Calu3 (cell line): ENCODE measurements around the gene CCDC170. TPM values are rescaled to one million over a fixed set of nuclear protein-coding genes. Genes with fewer than 3 reads are reported as not detected.
A peak's percentile ranks its signal among the peaks of the same experiment; 100 is the strongest.

Source experiments
- BruUV-seq: library from RNA; stranded (reverse); fragments of 400-500 nt; replicated peaks from 2 replicates; lab custom pipeline; 2021; lab: Mats Ljungman, UMichigan
- CTCF ChIA-PET: fragments of 300-600 bp; sonication (Branson Sonifier 250); formaldehyde crosslinking; loops from one replicate; lab custom pipeline; 2022; ENCODE audit warnings: antibody characterized with exemption; lab: Charles Lee
- DNase-seq: peaks from one replicate; pipeline ENCODE4 v3.0.0; 2022
- H3K27ac Mint-ChIP-seq: one replicate; pipeline ENCODE4 v1.8.0; 2022; ENCODE audit warnings: mixed read lengths; ENCODE audit not compliant: unreplicated experiment
- H3K27me3 Mint-ChIP-seq: one replicate; pipeline ENCODE4 v1.8.0; 2022; ENCODE audit warnings: mixed read lengths; ENCODE audit not compliant: unreplicated experiment
- H3K36me3 Mint-ChIP-seq: one replicate; pipeline ENCODE4 v1.8.0; 2022; ENCODE audit warnings: mild to moderate bottlenecking, moderate library complexity, mixed read lengths; ENCODE audit not compliant: insufficient read depth, unreplicated experiment
- H3K4me1 Mint-ChIP-seq: one replicate; pipeline ENCODE4 v1.8.0; 2022; ENCODE audit warnings: mild to moderate bottlenecking, low read depth, mixed read lengths; ENCODE audit not compliant: unreplicated experiment
- H3K4me3 Mint-ChIP-seq: one replicate; pipeline ENCODE4 v1.8.0; 2022; ENCODE audit warnings: mild to moderate bottlenecking, low read depth, moderate library complexity, mixed read lengths; ENCODE audit not compliant: unreplicated experiment
- H3K9me3 Mint-ChIP-seq: one replicate; pipeline ENCODE4 v1.8.0; 2022; ENCODE audit warnings: low read depth, mixed read lengths; ENCODE audit not compliant: unreplicated experiment
- intact Hi-C: fragments of 100-400 bp; cut with micrococcal nuclease; formaldehyde crosslinking; loops from one replicate; pipeline ENCODE4 v1.10.0; 2022; ENCODE audit not compliant: unreplicated experiment
- total RNA-seq: library from RNA; stranded (reverse); gene quantifications from 2 replicates; pipeline ENCODE4 v1.2.3, GENCODE V29; 2022
- TF ChIP-seq, protein P1 (sequence below): fragments of 200-600 bp; IDR thresholded peaks from one replicate; pipeline ENCODE4 v1.8.0; 2022; ENCODE audit warnings: antibody characterized with exemption; ENCODE audit not compliant: unreplicated experiment

CCDC170 gene
- total RNA-seq, 1 experiment from 2014 or later: 0.26 TPM

DNA sequence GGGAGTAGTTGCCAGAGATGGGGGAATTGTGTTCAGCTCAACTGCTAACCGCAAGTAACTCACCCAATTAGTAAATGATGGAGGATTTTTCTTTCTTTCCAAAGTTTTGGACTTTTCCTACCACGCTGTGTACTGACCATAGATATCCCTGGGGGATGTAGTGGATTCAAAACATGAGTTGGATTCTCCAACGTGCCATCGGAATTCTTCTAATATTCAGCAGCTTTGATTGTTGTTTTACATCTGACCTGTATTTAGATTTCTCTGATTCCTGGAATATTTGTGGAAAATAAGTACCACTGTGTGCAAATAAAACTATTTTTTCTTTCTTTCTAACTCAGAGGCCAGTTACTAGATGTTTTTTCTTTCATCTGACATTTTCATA lies 1.1 kb downstream of the CCDC170 start:
- peaks cover 12% of the 10 kb centered on the region for H3K4me1 Mint-ChIP-seq

DNA sequence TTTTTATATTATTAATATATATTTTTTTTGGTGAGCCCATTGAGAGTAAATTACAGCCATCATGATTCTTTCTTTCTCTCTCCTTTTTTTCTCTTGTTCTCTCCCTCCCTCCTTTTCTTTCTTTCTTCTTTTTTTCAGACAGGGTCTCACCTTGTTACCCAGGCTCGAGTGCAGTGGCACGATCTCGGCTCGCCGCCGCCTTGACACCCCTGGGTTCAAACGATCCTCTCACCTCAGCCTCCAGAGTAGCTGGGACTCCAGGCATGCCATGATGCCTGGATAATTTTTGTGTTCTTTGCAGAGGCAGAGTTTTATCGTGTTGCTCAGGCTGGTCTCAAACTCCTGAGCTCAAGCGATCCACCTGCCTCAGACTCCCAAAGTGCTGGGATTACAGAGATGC lies 1.6 kb downstream of the CCDC170 start:
- no peak for DNase-seq
- intact Hi-C loops: no loop called here
- TF ChIP-seq, protein P1, sequence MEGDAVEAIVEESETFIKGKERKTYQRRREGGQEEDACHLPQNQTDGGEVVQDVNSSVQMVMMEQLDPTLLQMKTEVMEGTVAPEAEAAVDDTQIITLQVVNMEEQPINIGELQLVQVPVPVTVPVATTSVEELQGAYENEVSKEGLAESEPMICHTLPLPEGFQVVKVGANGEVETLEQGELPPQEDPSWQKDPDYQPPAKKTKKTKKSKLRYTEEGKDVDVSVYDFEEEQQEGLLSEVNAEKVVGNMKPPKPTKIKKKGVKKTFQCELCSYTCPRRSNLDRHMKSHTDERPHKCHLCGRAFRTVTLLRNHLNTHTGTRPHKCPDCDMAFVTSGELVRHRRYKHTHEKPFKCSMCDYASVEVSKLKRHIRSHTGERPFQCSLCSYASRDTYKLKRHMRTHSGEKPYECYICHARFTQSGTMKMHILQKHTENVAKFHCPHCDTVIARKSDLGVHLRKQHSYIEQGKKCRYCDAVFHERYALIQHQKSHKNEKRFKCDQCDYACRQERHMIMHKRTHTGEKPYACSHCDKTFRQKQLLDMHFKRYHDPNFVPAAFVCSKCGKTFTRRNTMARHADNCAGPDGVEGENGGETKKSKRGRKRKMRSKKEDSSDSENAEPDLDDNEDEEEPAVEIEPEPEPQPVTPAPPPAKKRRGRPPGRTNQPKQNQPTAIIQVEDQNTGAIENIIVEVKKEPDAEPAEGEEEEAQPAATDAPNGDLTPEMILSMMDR: no peak
- H3K9me3 Mint-ChIP-seq: no peaks in the 10 kb centered on the region
- H3K27ac Mint-ChIP-seq: no peak overlapping the region
- H3K4me1 Mint-ChIP-seq: peaks cover 12% of the 10 kb centered on the region
- no TSS peak for BruUV-seq
- no peaks in the 10 kb centered on the region for H3K27me3 Mint-ChIP-seq
- CTCF ChIA-PET: no interaction called here
- H3K4me3 Mint-ChIP-seq: peak overlapping the region; percentile 77
- H3K36me3 Mint-ChIP-seq: peaks cover 12% of the 10 kb centered on the region

More for the DNA sequence above, 1.1 kb downstream of the CCDC170 start:
- H3K27ac Mint-ChIP-seq: no peak overlapping the region
- no peak for DNase-seq
- intact Hi-C loops: no loop called here
- H3K27me3 Mint-ChIP-seq: no peaks in the 10 kb centered on the region
- H3K4me3 Mint-ChIP-seq: peak overlapping the region; percentile 77
- peaks cover 12% of the 10 kb centered on the region for H3K36me3 Mint-ChIP-seq
- BruUV-seq: no TSS peak
- CTCF ChIA-PET: no interaction called here
- TF ChIP-seq, protein P1: no peak
- no peaks in the 10 kb centered on the region for H3K9me3 Mint-ChIP-seq

DNA sequence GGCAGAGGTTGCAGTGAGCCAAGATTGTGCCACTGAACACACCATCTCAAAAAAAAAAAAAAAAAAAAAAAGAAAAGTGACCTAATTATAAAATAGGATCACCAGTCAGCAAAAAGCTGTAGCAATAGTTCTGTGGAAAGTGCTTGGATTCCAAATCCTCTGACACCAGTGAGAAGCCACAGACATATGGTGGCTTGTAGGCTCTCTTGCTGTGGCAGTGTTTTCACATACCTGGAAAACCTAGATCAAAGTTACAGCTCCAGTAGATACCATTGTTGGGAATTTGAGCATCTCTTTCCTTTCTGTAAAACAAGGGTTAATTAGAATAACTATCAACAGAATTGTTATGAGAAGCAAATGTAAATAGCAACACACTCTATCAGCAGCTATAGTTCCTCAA lies 4.1 kb downstream of the CCDC170 start:
- H3K4me3 Mint-ChIP-seq: no peak overlapping the region
- intact Hi-C loops: no loop called here
- CTCF ChIA-PET: no interaction called here
- no peaks in the 10 kb centered on the region for H3K27me3 Mint-ChIP-seq
- BruUV-seq: no TSS peak
- H3K4me1 Mint-ChIP-seq: peaks cover 12% of the 10 kb centered on the region
- H3K36me3 Mint-ChIP-seq: peaks cover 12% of the 10 kb centered on the region
- no peak overlapping the region for H3K27ac Mint-ChIP-seq
- no peaks in the 10 kb centered on the region for H3K9me3 Mint-ChIP-seq
- TF ChIP-seq, protein P1: no peak
- DNase-seq: no peak

DNA sequence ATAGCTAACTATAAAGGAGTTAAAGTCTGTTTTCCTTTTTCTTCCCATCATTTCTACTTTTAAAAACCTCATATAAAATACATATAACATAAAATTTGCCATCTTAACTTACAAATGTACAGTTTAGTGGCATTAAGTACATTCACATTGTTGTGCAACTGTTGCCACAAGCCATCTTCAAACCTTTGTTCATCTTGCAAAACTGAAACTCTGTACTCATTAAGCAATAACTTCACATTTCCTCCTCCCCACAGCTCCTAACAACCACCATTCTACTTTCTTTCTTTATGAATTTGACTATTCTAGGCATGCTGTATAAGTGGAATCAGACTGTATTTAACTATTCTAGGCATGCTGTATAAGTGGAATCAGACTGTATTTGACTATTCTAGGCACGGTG lies 4.5 kb downstream of the CCDC170 start:
- Mint-ChIP-seq H3K27me3 (no peaks in the 10 kb centered on the region), H3K4me1 (peaks cover 12% of the 10 kb centered on the region), H3K27ac (no peak overlapping the region), H3K36me3 (peaks cover 12% of the 10 kb centered on the region), H3K9me3 (no peaks in the 10 kb centered on the region), H3K4me3 (no peak overlapping the region)
- BruUV-seq: no TSS peak
- CTCF ChIA-PET: no interaction called here
- TF ChIP-seq, protein P1: no peak
- no peak for DNase-seq
- intact Hi-C loops: no loop called here
